CD4-positive, alpha-beta T cell (primary cell): ENCODE results near the gene RANBP10. TPM values are rescaled to one million over a fixed set of nuclear protein-coding genes. Genes with fewer than 3 reads are reported as not detected.
"Not testable (repeated sequence)": the region's sequence is repeated elsewhere in the genome, so short reads cannot be mapped to it uniquely, and the experiment has no call there.

ENCODE experiments used
- ATAC-seq: fragments of 200-7000 bp; cut with Tn5 transposase; one replicate; pipeline ENCODE4 v1.10.0; 2022; ENCODE audit warnings: mild to moderate bottlenecking; ENCODE audit not compliant: poor library complexity
- CTCF ChIA-PET: fragments of 350-600 bp; sonication (Branson Sonifier 250); formaldehyde crosslinking; loops from one replicate; lab custom pipeline; 2021; ENCODE audit warnings: antibody characterized with exemption, inconsistent platforms; lab: Charles Lee
- POLR2A ChIA-PET: fragments of 350-600 bp; sonication (Branson Sonifier 250); formaldehyde crosslinking; loops from one replicate; lab custom pipeline; 2021; ENCODE audit warnings: antibody characterized with exemption, inconsistent platforms; lab: Charles Lee
- DNase-seq, 14 experiments: peaks; one replicate each; pipeline ENCODE4 v3.0.0-alpha.2; 2013 to 2020; ENCODE audit warnings: mixed read lengths in 2 of 14
- H3K27ac ChIP-seq, 2 donors: one replicate each; pipeline versions ENCODE4 v1.5.1 to v1.7.0; 2013; ENCODE audit warnings: low read length in 2 of 2, low read depth in 1 of 2, mild to moderate bottlenecking in 1 of 2
- H3K27me3 ChIP-seq, 2 experiments: 1 replicate in 1 of 2; 2 replicates in 1 of 2; pipeline versions ENCODE4 v1.6.1 to v1.7.0; 2013; ENCODE audit warnings: low read length in 2 of 2, control low read depth in 1 of 2, mild to moderate bottlenecking in 1 of 2, moderate library complexity in 1 of 2; ENCODE audit not compliant: insufficient read depth in 2 of 2, control insufficient read depth in 1 of 2
- H3K36me3 ChIP-seq: one replicate; pipeline ENCODE4 v1.6.1; 2013; ENCODE audit warnings: low read length, control low read depth; ENCODE audit not compliant: insufficient read depth
- H3K4me1 ChIP-seq: one replicate; pipeline ENCODE4 v1.6.1; 2013; ENCODE audit warnings: low read length, control low read depth; ENCODE audit not compliant: insufficient read depth
- H3K4me3 ChIP-seq: one replicate; pipeline ENCODE4 v1.5.1; 2013; ENCODE audit warnings: mild to moderate bottlenecking, low read length, moderate library complexity
- H3K9me3 ChIP-seq, 2 experiments: 1 replicate in 1 of 2; 2 replicates in 1 of 2; pipeline versions ENCODE4 v1.6.1 to v1.7.0; 2013; ENCODE audit warnings: low read length in 2 of 2, mild to moderate bottlenecking in 2 of 2, control low read depth in 1 of 2, moderate library complexity in 1 of 2; ENCODE audit not compliant: control insufficient read depth in 1 of 2, insufficient read depth in 1 of 2
- H3K27ac Mint-ChIP-seq: one replicate; pipeline ENCODE4 v1.8.0; 2020; ENCODE audit warnings: mixed read lengths
- H3K27me3 Mint-ChIP-seq: one replicate; pipeline ENCODE4 v1.8.0; 2021; ENCODE audit warnings: mixed read lengths
- H3K36me3 Mint-ChIP-seq: one replicate; pipeline ENCODE4 v1.8.0; 2021; ENCODE audit warnings: low read depth, mixed read lengths
- H3K4me1 Mint-ChIP-seq: one replicate; pipeline ENCODE4 v1.8.0; 2021; ENCODE audit warnings: low read depth, mixed read lengths
- H3K4me3 Mint-ChIP-seq: one replicate; pipeline ENCODE4 v1.8.0; 2020; ENCODE audit warnings: mild to moderate bottlenecking, mixed read lengths
- H3K9me3 Mint-ChIP-seq: one replicate; pipeline ENCODE4 v1.8.0; 2020; ENCODE audit warnings: mixed read lengths
- intact Hi-C, 2 experiments: fragments of 100-400 bp; cut with DNase I in 1 of 2; cut with micrococcal nuclease in 1 of 2; formaldehyde crosslinking; loops; one replicate each; pipeline versions ENCODE4 v1.15.1 to v1.9.0; 2023 to 2025; cut with DNase I, micrococcal nuclease
- total RNA-seq, 174 experiments: library from RNA in 2 of 174; stranded (reverse) in 2 of 174; gene quantifications; one replicate each; pipeline ENCODE4 v1.2.3 and lab custom pipeline; 2021 to 2026
- TF ChIP-seq, protein P1 (sequence below): fragments of 200-600 bp; IDR thresholded peaks from one replicate; pipeline ENCODE4 v1.8.0; 2022; ENCODE audit warnings: antibody characterized with exemption, mild to moderate bottlenecking

The RANBP10 gene
- total RNA-seq, 2 experiments from 2014 or later: 12.0 to 13.6 TPM

DNA sequence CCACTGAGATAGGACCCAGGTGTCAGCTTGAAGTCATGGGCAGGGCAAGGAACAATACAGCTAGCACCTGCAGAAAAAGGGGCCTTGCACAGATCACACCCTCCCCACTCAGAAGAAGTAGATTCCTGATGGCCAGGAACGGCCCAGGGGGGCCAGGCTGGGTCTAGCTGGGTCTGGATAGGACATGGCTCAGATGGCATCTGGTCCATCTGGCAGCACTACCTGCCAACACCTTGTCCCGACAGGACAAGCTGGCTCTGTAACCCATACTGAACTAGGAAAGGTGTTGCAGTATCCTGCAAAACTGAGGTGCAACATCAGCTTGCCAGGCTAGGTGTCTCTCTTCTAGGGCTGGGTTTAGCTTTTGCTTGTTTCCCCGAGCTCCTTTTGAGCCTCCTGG is 48.4 kb downstream of the RANBP10 start:
- ATAC-seq (no peak), DNase-seq (no peak)
- Histone ChIP-seq H3K4me1 (peaks cover 10% of the 10 kb centered on the region), H3K36me3 (peaks cover 23% of the 10 kb centered on the region), H3K9me3 (no peaks in the 10 kb centered on the region), H3K27ac (no peak overlapping the region), H3K4me3 (no peak overlapping the region), H3K27me3 (no peaks in the 10 kb centered on the region)
- no peak overlapping the region for H3K27ac Mint-ChIP-seq
- intact Hi-C loops: no loop called here
- no peak overlapping the region for H3K4me3 Mint-ChIP-seq
- no peaks in the 10 kb centered on the region for H3K9me3 Mint-ChIP-seq
- TF ChIP-seq, protein P1, sequence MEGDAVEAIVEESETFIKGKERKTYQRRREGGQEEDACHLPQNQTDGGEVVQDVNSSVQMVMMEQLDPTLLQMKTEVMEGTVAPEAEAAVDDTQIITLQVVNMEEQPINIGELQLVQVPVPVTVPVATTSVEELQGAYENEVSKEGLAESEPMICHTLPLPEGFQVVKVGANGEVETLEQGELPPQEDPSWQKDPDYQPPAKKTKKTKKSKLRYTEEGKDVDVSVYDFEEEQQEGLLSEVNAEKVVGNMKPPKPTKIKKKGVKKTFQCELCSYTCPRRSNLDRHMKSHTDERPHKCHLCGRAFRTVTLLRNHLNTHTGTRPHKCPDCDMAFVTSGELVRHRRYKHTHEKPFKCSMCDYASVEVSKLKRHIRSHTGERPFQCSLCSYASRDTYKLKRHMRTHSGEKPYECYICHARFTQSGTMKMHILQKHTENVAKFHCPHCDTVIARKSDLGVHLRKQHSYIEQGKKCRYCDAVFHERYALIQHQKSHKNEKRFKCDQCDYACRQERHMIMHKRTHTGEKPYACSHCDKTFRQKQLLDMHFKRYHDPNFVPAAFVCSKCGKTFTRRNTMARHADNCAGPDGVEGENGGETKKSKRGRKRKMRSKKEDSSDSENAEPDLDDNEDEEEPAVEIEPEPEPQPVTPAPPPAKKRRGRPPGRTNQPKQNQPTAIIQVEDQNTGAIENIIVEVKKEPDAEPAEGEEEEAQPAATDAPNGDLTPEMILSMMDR: no peak
- CTCF ChIA-PET: interaction anchor here (1.9 kb wide), 1 partner anchor 59 kb away, joined by 4 read pairs; no protein-coding TSS in a partner anchor
- peaks cover 36% of the 10 kb centered on the region for H3K36me3 Mint-ChIP-seq
- peaks cover 14% of the 10 kb centered on the region for H3K4me1 Mint-ChIP-seq
- POLR2A ChIA-PET: no interaction called here
- no peaks in the 10 kb centered on the region for H3K27me3 Mint-ChIP-seq

DNA sequence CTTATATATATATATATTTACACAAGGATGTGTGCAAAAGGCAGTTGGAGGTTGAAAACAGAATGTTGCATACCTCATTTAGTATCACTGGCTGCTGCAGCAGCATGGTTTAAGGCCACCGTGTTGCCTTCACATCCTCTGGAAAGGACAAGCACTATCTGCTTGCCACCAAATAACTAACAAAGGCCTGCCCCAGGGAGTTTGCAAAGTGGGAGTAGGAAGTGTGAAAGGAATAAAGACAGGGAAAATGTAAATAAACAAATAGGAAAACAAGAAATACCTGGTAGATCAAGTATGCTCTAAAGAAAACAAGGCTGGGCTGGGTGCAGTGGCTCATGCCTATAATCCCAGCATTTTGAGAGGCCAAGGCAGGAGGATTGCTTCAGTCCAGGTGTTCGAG is 53.7 kb downstream of the RANBP10 start:
- Histone ChIP-seq H3K9me3 (no peaks in the 10 kb centered on the region), H3K4me3 (no peak overlapping the region), H3K4me1 (no peaks in the 10 kb centered on the region), H3K27ac (no peak overlapping the region), H3K36me3 (peaks cover 11% of the 10 kb centered on the region), H3K27me3 (no peaks in the 10 kb centered on the region)
- no peak for DNase-seq
- CTCF ChIA-PET: no interaction called here
- Mint-ChIP-seq H3K9me3 (no peaks in the 10 kb centered on the region), H3K27me3 (no peaks in the 10 kb centered on the region), H3K4me1 (no peaks in the 10 kb centered on the region), H3K27ac (no peak overlapping the region), H3K4me3 (no peak overlapping the region), H3K36me3 (peaks cover 18% of the 10 kb centered on the region)
- ATAC-seq: no peak
- intact Hi-C loops: no loop called here
- POLR2A ChIA-PET: no interaction called here
- TF ChIP-seq, protein P1: no peak

DNA sequence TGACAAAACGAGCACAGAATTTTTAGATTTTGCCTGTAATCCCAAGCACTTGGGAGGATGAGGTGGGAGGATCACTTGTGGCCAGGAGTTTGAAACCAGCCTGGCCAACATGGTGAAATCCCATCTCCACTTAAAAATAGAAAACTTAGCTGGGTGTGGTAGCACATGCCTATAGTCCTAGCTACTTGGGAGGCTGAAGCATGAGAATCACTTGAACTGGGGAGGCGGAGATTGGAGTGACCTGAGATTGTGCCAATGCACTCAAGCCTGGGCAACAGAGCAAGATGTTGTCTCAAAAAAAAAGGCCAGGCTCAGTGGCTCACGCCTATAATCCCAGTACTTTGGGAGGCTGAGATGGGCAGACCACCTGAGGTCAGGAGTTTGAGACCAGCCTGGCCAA is 55.0 kb downstream of the RANBP10 start:
- H3K27me3 ChIP-seq, ATAC-seq, H3K4me3 Mint-ChIP-seq, DNase-seq, intact Hi-C loops, H3K9me3 Mint-ChIP-seq, H3K27ac Mint-ChIP-seq, H3K4me1 Mint-ChIP-seq, H3K9me3 ChIP-seq, H3K27ac ChIP-seq, H3K4me3 ChIP-seq, POLR2A ChIA-PET, H3K4me1 ChIP-seq, H3K27me3 Mint-ChIP-seq: not testable (repeated sequence)
- H3K36me3 Mint-ChIP-seq: peaks cover 22% of the 10 kb centered on the region
- CTCF ChIA-PET: interaction anchor here (0.6 kb wide), 1 partner anchor 296 kb away, joined by 3 read pairs; no protein-coding TSS in a partner anchor
- peaks cover 11% of the 10 kb centered on the region for H3K36me3 ChIP-seq

DNA sequence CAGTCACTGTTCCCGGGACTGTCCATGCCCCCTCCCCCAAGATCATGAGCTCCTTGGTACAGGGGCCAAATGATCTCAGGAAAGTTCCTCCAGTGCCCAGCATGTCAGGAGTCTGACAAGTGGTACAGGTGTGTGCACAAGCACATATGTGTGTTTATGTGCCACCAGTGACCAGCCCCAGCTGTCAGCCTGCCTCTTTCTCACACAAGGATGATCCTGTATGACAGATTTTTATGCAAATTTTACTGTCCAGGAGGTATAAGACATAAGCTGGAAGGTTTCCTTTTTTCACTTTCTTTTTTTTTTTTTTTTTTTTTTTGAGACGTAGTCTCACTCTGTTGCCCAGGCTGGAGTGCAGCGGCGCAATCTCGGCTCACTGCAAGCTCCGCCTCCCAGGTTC is 55.9 kb downstream of the RANBP10 start:
- H3K4me3 Mint-ChIP-seq: no peak overlapping the region
- H3K27ac ChIP-seq: no peak overlapping the region
- no peaks in the 10 kb centered on the region for H3K4me1 Mint-ChIP-seq
- H3K27me3 Mint-ChIP-seq: no peaks in the 10 kb centered on the region
- no peak for DNase-seq
- no peaks in the 10 kb centered on the region for H3K27me3 ChIP-seq
- no peaks in the 10 kb centered on the region for H3K4me1 ChIP-seq
- no peaks in the 10 kb centered on the region for H3K9me3 ChIP-seq
- ChIA-PET CTCF (no interaction called here), POLR2A (interaction anchor here (0.6 kb wide), 1 partner anchor 10 kb away, joined by 4 read pairs; no protein-coding TSS in a partner anchor)
- peaks cover 9% of the 10 kb centered on the region for H3K36me3 ChIP-seq
- H3K36me3 Mint-ChIP-seq: peaks cover 18% of the 10 kb centered on the region
- no peak overlapping the region for H3K27ac Mint-ChIP-seq
- H3K4me3 ChIP-seq: no peak overlapping the region
- intact Hi-C loops: no loop called here
- TF ChIP-seq, protein P1: no peak
- H3K9me3 Mint-ChIP-seq: no peaks in the 10 kb centered on the region
- ATAC-seq: no peak
